Measurements from ENCODE around the gene DCTPP1.

DCTPP1 gene

DNA sequence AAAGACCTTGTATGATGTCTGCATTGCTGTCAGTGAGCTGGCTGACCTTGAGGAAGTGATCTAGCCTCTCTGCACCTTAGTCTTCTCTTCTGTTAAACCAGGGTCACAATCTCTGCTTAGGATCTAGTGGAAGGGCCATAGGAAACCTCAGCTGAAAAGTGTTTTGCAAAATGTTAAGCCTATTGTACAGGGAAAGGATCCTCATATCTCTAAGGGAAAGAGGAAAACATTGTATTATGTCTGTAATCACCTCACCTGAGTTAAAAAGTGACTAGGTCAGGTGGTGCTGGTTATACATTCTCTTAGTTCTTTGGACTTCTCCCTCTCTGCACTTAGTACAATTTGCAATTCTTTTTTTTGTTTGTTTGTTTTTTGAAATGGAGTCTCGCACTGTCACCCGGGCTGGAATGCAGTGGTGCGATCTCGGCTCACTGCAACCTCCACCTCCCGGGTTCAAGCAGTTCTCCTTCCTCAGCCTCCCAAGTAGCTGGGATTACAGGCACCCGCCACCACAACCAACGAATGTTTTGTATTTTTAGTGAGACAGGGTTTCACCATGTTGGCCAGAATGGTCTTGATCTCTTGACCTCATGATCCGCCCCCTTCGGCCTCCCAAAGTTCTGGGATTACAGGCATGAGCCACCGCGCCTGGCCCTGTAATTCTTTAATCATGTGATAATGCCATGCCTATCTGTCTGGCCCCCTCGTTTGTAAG is 17.8 kb upstream of the DCTPP1 start:
- Histone ChIP-seq H3K36me3 (ENCODE audit: insufficient read depth, low read length) (no peaks in the 10 kb centered on the region), H3K27me3 (ENCODE audit: insufficient read depth, low read length, poor library complexity, severe bottlenecking) (no peaks in the 10 kb centered on the region), H2AFZ (ENCODE audit: low read length) (no peak overlapping the region; the same call in 1 of the 2 replicates), H3K9me3 (ENCODE audit: insufficient read depth, low read depth, low read length) (no peaks in the 10 kb centered on the region), H3K4me3 (ENCODE audit: low read length, poor library complexity, severe bottlenecking) (no peak overlapping the region), H3F3A (ENCODE audit: low read depth) (no peaks in the 10 kb centered on the region), H3K4me2 (ENCODE audit: low read depth, low read length, poor library complexity, severe bottlenecking) (no peak overlapping the region), H3K4me1 (ENCODE audit: insufficient read depth, low read length, poor library complexity, severe bottlenecking) (peaks cover 35% of the 10 kb centered on the region), H4K20me1 (ENCODE audit: insufficient read depth, low read length, poor library complexity, severe bottlenecking) (peaks cover 24% of the 10 kb centered on the region), H3K9ac (ENCODE audit: low read depth, low read length, poor library complexity, severe bottlenecking) (no peak overlapping the region), H3K9me2 (replicated peaks; ENCODE audit: low read depth, low read length) (no peaks in the 10 kb centered on the region), H3K79me2 (ENCODE audit: insufficient read depth, low read length) (peaks cover 29% of the 10 kb centered on the region)
- no peak for TF ChIP-seq CTCF (conservative IDR thresholded peaks at IDR 0.05; ENCODE audit: low read length)
- no peak for TF ChIP-seq EZH2phosphoT487 (IDR thresholded peaks at IDR 0.05; ENCODE audit: borderline replicate concordance)

DNA sequence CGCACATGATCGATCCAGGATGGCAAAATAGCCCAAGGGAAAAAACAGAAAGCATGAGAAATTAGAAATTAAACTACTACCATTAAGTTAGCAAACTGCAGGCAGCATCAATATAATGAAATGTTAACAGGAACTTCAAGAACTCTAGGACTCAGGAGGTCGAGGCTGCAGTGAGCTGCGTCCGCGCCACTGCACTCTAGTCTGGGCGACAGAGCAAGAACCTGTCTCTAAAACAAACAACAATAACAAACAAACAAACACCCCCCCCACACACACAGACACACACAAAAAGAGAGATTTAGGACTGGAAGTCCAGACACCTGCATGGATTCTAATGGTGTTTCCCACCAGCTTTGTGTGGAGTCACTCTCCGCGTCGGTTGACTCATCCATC is 16.4 kb upstream of the DCTPP1 start:
- Histone ChIP-seq H3K79me2 (ENCODE audit: insufficient read depth, low read length) (peaks cover 29% of the 10 kb centered on the region), H3K9me3 (ENCODE audit: insufficient read depth, low read depth, low read length) (no peaks in the 10 kb centered on the region), H3K9me2 (replicated peaks; ENCODE audit: low read depth, low read length) (no peaks in the 10 kb centered on the region), H3K36me3 (ENCODE audit: insufficient read depth, low read length) (no peaks in the 10 kb centered on the region), H3K4me2 (ENCODE audit: low read depth, low read length, poor library complexity, severe bottlenecking) (peak overlapping the region; percentile 93), H3K4me3 (ENCODE audit: low read length, poor library complexity, severe bottlenecking) (peak overlapping the region; percentile 91), H4K20me1 (ENCODE audit: insufficient read depth, low read length, poor library complexity, severe bottlenecking) (peaks cover 24% of the 10 kb centered on the region), H3K4me1 (ENCODE audit: insufficient read depth, low read length, poor library complexity, severe bottlenecking) (peaks cover 29% of the 10 kb centered on the region), H2AFZ (ENCODE audit: low read length) (peak overlapping the region; percentile 81), H3K27me3 (ENCODE audit: insufficient read depth, low read length, poor library complexity, severe bottlenecking) (no peaks in the 10 kb centered on the region), H3F3A (ENCODE audit: low read depth) (no peaks in the 10 kb centered on the region), H3K9ac (ENCODE audit: low read depth, low read length, poor library complexity, severe bottlenecking) (peak overlapping the region; percentile 96)
- no peak for TF ChIP-seq CTCF (conservative IDR thresholded peaks at IDR 0.05; ENCODE audit: low read length)
- TF ChIP-seq EZH2phosphoT487 (IDR thresholded peaks at IDR 0.05; ENCODE audit: borderline replicate concordance), result no peak

DNA sequence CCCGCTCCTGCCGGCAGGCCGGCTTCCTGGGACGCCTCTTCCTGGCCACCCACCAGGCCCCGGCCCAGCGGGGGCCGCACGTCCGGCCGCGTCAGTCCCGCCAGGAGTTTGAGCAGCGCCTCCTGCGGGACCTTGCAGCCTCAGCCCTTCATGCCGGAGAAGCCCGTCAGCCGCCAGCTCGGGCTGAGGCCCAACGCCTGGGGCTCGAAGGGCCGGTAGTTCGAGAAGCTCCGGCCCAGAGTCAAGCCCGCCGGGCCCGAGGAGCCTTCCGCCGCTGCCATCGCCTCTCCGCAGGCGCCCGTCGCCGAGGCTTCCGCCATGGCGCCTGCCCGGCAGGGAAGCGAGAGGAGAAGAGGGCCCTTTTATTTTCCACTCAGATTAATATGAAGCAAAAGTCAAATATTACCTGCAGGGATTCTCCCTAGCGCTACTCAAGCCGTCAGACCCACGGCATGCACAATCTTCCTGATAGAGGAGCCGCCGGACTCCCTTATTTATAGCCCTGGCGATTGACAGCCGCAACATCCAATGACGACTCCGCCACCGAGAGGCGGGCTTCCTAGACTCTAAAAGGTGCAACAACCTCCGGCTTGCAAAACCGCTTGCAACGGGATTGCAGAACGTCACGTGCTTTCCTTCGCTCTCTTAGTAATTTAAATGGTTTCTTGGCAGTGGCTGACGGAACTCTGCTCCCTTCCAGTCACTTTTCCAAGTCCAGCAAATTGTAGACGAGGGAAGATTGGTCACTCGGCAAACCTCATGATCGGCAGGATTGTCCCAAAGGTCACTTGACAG is 15.8 kb upstream of the DCTPP1 start, which contains the start of gene SEPHS2:
TSS of gene SEPHS2 (minus strand) at position 467 of the 795 bp plus-strand sequence. CDS start at position 320, 147 bp downstream.
- peaks cover 29% of the 10 kb centered on the region for H3K4me1 ChIP-seq (ENCODE audit: insufficient read depth, low read length, poor library complexity, severe bottlenecking)
- no peaks in the 10 kb centered on the region for H3K27me3 ChIP-seq (ENCODE audit: insufficient read depth, low read length, poor library complexity, severe bottlenecking)
- H3K9me2 ChIP-seq (replicated peaks; ENCODE audit: low read depth, low read length), result no peaks in the 10 kb centered on the region
- no peaks in the 10 kb centered on the region for H3K9me3 ChIP-seq (ENCODE audit: insufficient read depth, low read depth, low read length)
- H3K4me3 ChIP-seq (ENCODE audit: low read length, poor library complexity, severe bottlenecking), result peak within 1 kb of the TSS; percentile 91
- no peaks in the 10 kb centered on the region for H3F3A ChIP-seq (ENCODE audit: low read depth)
- H3K4me2 ChIP-seq (ENCODE audit: low read depth, low read length, poor library complexity, severe bottlenecking), result peak within 1 kb of the TSS; percentile 93
- peak; percentile 55 for TF ChIP-seq CTCF (conservative IDR thresholded peaks at IDR 0.05; ENCODE audit: low read length)
- TF ChIP-seq EZH2phosphoT487 (IDR thresholded peaks at IDR 0.05; ENCODE audit: borderline replicate concordance), result no peak
- peak within 1 kb of the TSS; percentile 90 for H2AFZ ChIP-seq (ENCODE audit: low read length)
- H3K9ac ChIP-seq (ENCODE audit: low read depth, low read length, poor library complexity, severe bottlenecking), result peak within 1 kb of the TSS; percentile 96
- H3K79me2 ChIP-seq (ENCODE audit: insufficient read depth, low read length), result peaks cover 29% of the 10 kb centered on the region
- no peaks in the 10 kb centered on the region for H3K36me3 ChIP-seq (ENCODE audit: insufficient read depth, low read length)
- peaks cover 24% of the 10 kb centered on the region for H4K20me1 ChIP-seq (ENCODE audit: insufficient read depth, low read length, poor library complexity, severe bottlenecking)
